Neural cell (in vitro differentiated cells): ENCODE measurements around the gene NCR3LG1.

Source experiments
- EP300 ChIP-seq: fragments of 450-650 bp; conservative IDR thresholded peaks from 2 replicates; pipeline ENCODE4 v1.6.1; 2014; ENCODE audit warnings: antibody characterized with exemption, mild to moderate bottlenecking, moderate library complexity; ENCODE audit not compliant: poor library complexity, severe bottlenecking
- EZH2 ChIP-seq: fragments of 200-600, 300-800 bp; shearing (Covaris generic), sonication (generic); IDR thresholded peaks from 2 replicates; pipeline ENCODE4 v1.6.1; 2014; ENCODE audit warnings: antibody characterized with exemption, low read length, borderline replicate concordance, mild to moderate bottlenecking; ENCODE audit not compliant: insufficient read depth, poor library complexity, severe bottlenecking
- MXI1 ChIP-seq: fragments of 450-650 bp; conservative IDR thresholded peaks from 2 replicates; pipeline ENCODE4 v1.6.1; 2014; ENCODE audit warnings: antibody characterized with exemption, mild to moderate bottlenecking; ENCODE audit not compliant: poor library complexity, severe bottlenecking
- POLR2AphosphoS5 ChIP-seq: IDR thresholded peaks from 2 replicates; pipeline ENCODE4 v1.6.1; 2012
- RAD21 ChIP-seq: fragments of 450-650 bp; conservative IDR thresholded peaks from 2 replicates; pipeline ENCODE4 v1.6.1; 2014; ENCODE audit warnings: antibody characterized with exemption, mild to moderate bottlenecking, moderate library complexity
- REST ChIP-seq: IDR thresholded peaks from 2 replicates; pipeline ENCODE4 v1.6.1; 2012; ENCODE audit warnings: borderline replicate concordance
- SMC3 ChIP-seq: fragments of 450-650 bp; conservative IDR thresholded peaks from 2 replicates; pipeline ENCODE4 v1.6.1; 2014; ENCODE audit warnings: antibody characterized with exemption, mild to moderate bottlenecking, moderate library complexity; ENCODE audit not compliant: poor library complexity
- TAF1 ChIP-seq: IDR thresholded peaks from 2 replicates; pipeline ENCODE4 v1.6.1; 2012; ENCODE audit warnings: low read depth
- TF ChIP-seq, protein P1 (sequence below): fragments of 450-650 bp; IDR thresholded peaks from 2 replicates; pipeline ENCODE4 v1.5.1; 2014; ENCODE audit warnings: antibody characterized with exemption, mild to moderate bottlenecking, moderate library complexity; ENCODE audit not compliant: poor library complexity, severe bottlenecking

- TF ChIP-seq EZH2 (no peak), POLR2AphosphoS5 (no peak), RAD21 (no peak), TAF1 (no peak), REST (no peak), SMC3 (no peak), EP300 (no peak), MXI1 (no peak)
- TF ChIP-seq, protein P1, sequence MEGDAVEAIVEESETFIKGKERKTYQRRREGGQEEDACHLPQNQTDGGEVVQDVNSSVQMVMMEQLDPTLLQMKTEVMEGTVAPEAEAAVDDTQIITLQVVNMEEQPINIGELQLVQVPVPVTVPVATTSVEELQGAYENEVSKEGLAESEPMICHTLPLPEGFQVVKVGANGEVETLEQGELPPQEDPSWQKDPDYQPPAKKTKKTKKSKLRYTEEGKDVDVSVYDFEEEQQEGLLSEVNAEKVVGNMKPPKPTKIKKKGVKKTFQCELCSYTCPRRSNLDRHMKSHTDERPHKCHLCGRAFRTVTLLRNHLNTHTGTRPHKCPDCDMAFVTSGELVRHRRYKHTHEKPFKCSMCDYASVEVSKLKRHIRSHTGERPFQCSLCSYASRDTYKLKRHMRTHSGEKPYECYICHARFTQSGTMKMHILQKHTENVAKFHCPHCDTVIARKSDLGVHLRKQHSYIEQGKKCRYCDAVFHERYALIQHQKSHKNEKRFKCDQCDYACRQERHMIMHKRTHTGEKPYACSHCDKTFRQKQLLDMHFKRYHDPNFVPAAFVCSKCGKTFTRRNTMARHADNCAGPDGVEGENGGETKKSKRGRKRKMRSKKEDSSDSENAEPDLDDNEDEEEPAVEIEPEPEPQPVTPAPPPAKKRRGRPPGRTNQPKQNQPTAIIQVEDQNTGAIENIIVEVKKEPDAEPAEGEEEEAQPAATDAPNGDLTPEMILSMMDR: no peak
Measured at GRCh38 chr11:17369684-17370243, 18.2 kb downstream of the NCR3LG1 start.
